HUES6 (cell line): ENCODE data around the gene CARD14.
A peak's percentile ranks its signal among the peaks of the same experiment; 100 is the strongest.
"Not testable (repeated sequence)": the region's sequence is repeated elsewhere in the genome, so short reads cannot be mapped to it uniquely, and the experiment has no call there.

Experiments used
- H3K27ac ChIP-seq: 2 replicates; pipeline ENCODE4 v1.7.0; 2013; ENCODE audit warnings: low read depth, mild to moderate bottlenecking, low read length, inconsistent platforms
- H3K27me3 ChIP-seq: 2 replicates; pipeline ENCODE4 v1.6.1; 2013; ENCODE audit warnings: low read length; ENCODE audit not compliant: control insufficient read depth, insufficient read depth
- H3K36me3 ChIP-seq: 2 replicates; pipeline ENCODE4 v1.6.1; 2013; ENCODE audit warnings: low read length; ENCODE audit not compliant: control insufficient read depth, insufficient read depth
- H3K4me1 ChIP-seq: 2 replicates; pipeline ENCODE4 v1.6.1; 2013; ENCODE audit warnings: low read length; ENCODE audit not compliant: control insufficient read depth, insufficient read depth
- H3K4me3 ChIP-seq: 2 replicates; pipeline ENCODE4 v1.5.1; 2013; ENCODE audit warnings: low read depth, low read length
- H3K9ac ChIP-seq: one replicate; pipeline ENCODE4 v1.6.1; 2013; ENCODE audit warnings: mild to moderate bottlenecking, low read length
- H3K9me3 ChIP-seq: 2 replicates; pipeline ENCODE4 v1.6.1; 2013; ENCODE audit warnings: low read depth, low read length; ENCODE audit not compliant: control insufficient read depth, insufficient read depth

The CARD14 gene

GRCh38 chr17:80152081-80152702 lies 17.6 kb upstream of the CARD14 start:
- H3K4me3 ChIP-seq, result no peak overlapping the region
- no peak overlapping the region for H3K27ac ChIP-seq
- no peak overlapping the region for H3K9ac ChIP-seq

GRCh38 chr17:80153004-80153403 lies 16.8 kb upstream of the CARD14 start:
- no peak overlapping the region for H3K4me3 ChIP-seq
- no peak overlapping the region for H3K27ac ChIP-seq
- H3K27me3 ChIP-seq, result no peaks in the 10 kb centered on the region
- H3K9ac ChIP-seq, result no peak overlapping the region
- no peaks in the 10 kb centered on the region for H3K36me3 ChIP-seq
- H3K4me1 ChIP-seq, result peaks cover 20% of the 10 kb centered on the region; the same call in 1 of the 2 replicates
- peaks cover 22% of the 10 kb centered on the region for H3K9me3 ChIP-seq

More at GRCh38 chr17:80152081-80152702, 17.6 kb upstream of the CARD14 start:
- peaks cover 18% of the 10 kb centered on the region for H3K9me3 ChIP-seq
- no peaks in the 10 kb centered on the region for H3K36me3 ChIP-seq
- H3K4me1 ChIP-seq, result peaks cover 20% of the 10 kb centered on the region; the same call in 1 of the 2 replicates
- no peaks in the 10 kb centered on the region for H3K27me3 ChIP-seq

- Histone ChIP-seq H3K27ac (no peak overlapping the region), H3K27me3 (no peaks in the 10 kb centered on the region), H3K4me1 (peaks cover 23% of the 10 kb centered on the region; the same call in 1 of the 2 replicates), H3K36me3 (no peaks in the 10 kb centered on the region), H3K4me3 (no peak overlapping the region), H3K9me3 (peaks cover 22% of the 10 kb centered on the region), H3K9ac (no peak overlapping the region)
These were observed 15.7 kb upstream of the CARD14 start for GRCh38 chr17:80154166-80154565.

- not testable (repeated sequence) for H3K27me3 ChIP-seq, H3K36me3 ChIP-seq, H3K4me3 ChIP-seq, H3K9ac ChIP-seq, H3K27ac ChIP-seq
- peaks cover 22% of the 10 kb centered on the region for H3K9me3 ChIP-seq
- peaks cover 36% of the 10 kb centered on the region for H3K4me1 ChIP-seq
These were observed 14.2 kb upstream of the CARD14 start for GRCh38 chr17:80155600-80155999.

- no peak overlapping the region for H3K9ac ChIP-seq
These were observed 11.0 kb upstream of the CARD14 start for GRCh38 chr17:80158846-80159245.

GRCh38 chr17:80160536-80160935 lies 9.3 kb upstream of the CARD14 start:
- peaks cover 22% of the 10 kb centered on the region for H3K4me1 ChIP-seq
- H3K27me3 ChIP-seq, result no peaks in the 10 kb centered on the region
- H3K4me3 ChIP-seq, result peak overlapping the region; percentile 13; the same call in 1 of the 2 replicates
- no peak overlapping the region for H3K9ac ChIP-seq
- no peak overlapping the region for H3K27ac ChIP-seq
- peaks cover 17% of the 10 kb centered on the region for H3K9me3 ChIP-seq
- H3K36me3 ChIP-seq, result no peaks in the 10 kb centered on the region

More at GRCh38 chr17:80158846-80159245, 11.0 kb upstream of the CARD14 start:
- H3K4me3 ChIP-seq, result no peak overlapping the region
- no peak overlapping the region for H3K27ac ChIP-seq
- H3K4me1 ChIP-seq, result peaks cover 25% of the 10 kb centered on the region
- H3K36me3 ChIP-seq, result no peaks in the 10 kb centered on the region
- H3K27me3 ChIP-seq, result no peaks in the 10 kb centered on the region
- peaks cover 22% of the 10 kb centered on the region for H3K9me3 ChIP-seq

GRCh38 chr17:80163336-80163735 lies 6.5 kb upstream of the CARD14 start:
- Histone ChIP-seq H3K36me3 (no peaks in the 10 kb centered on the region), H3K27me3 (no peaks in the 10 kb centered on the region), H3K9me3 (no peaks in the 10 kb centered on the region), H3K4me1 (peaks cover 24% of the 10 kb centered on the region), H3K9ac (no peak overlapping the region), H3K4me3 (no peak overlapping the region), H3K27ac (no peak overlapping the region)

- H3K4me1 ChIP-seq, result peaks cover 23% of the 10 kb centered on the region
- no peak overlapping the region for H3K27ac ChIP-seq
- H3K27me3 ChIP-seq, result no peaks in the 10 kb centered on the region
- H3K9me3 ChIP-seq, result no peaks in the 10 kb centered on the region
- H3K4me3 ChIP-seq, result no peak overlapping the region
- no peaks in the 10 kb centered on the region for H3K36me3 ChIP-seq
- no peak overlapping the region for H3K9ac ChIP-seq
These were observed 5.6 kb upstream of the CARD14 start for GRCh38 chr17:80164185-80164584.

- no peak overlapping the region for H3K27ac ChIP-seq
These were observed 3.4 kb upstream of the CARD14 start for GRCh38 chr17:80166446-80166845.

GRCh38 chr17:80168371-80168770 lies 1.5 kb upstream of the CARD14 start:
- no peaks in the 10 kb centered on the region for H3K27me3 ChIP-seq
- peaks cover 3% of the 10 kb centered on the region; the same call in 1 of the 2 replicates for H3K4me1 ChIP-seq
- no peak overlapping the region for H3K9ac ChIP-seq
- no peaks in the 10 kb centered on the region for H3K36me3 ChIP-seq
- H3K9me3 ChIP-seq, result no peaks in the 10 kb centered on the region
- H3K27ac ChIP-seq, result no peak overlapping the region
- H3K4me3 ChIP-seq, result no peak overlapping the region

More at GRCh38 chr17:80166446-80166845, 3.4 kb upstream of the CARD14 start:
- Histone ChIP-seq H3K9ac (no peak overlapping the region), H3K36me3 (no peaks in the 10 kb centered on the region), H3K4me3 (no peak overlapping the region), H3K4me1 (peaks cover 3% of the 10 kb centered on the region), H3K9me3 (no peaks in the 10 kb centered on the region), H3K27me3 (no peaks in the 10 kb centered on the region)

GRCh38 chr17:80169107-80169506 lies 723 bp upstream of the CARD14 start:
- no peak overlapping the region for H3K4me3 ChIP-seq
- no peaks in the 10 kb centered on the region for H3K27me3 ChIP-seq
- no peak overlapping the region for H3K27ac ChIP-seq

More at GRCh38 chr17:80169107-80169506, 723 bp upstream of the CARD14 start:
- peaks cover 3% of the 10 kb centered on the region; the same call in 1 of the 2 replicates for H3K4me1 ChIP-seq
- H3K36me3 ChIP-seq, result no peaks in the 10 kb centered on the region
- no peaks in the 10 kb centered on the region for H3K9me3 ChIP-seq
- H3K9ac ChIP-seq, result no peak overlapping the region
